GM18520 (cell line): ENCODE data around the gene ANXA4.
"Not testable (repeated sequence)": the region's sequence is repeated elsewhere in the genome, so short reads cannot be mapped to it uniquely, and the experiment has no call there.

ENCODE experiments used
- ATAC-seq: cut with Tn5 transposase; IDR thresholded peaks from one replicate; pipeline ENCODE4 v1.9.1; 2021; ENCODE audit not compliant: unreplicated experiment

ANXA4 gene

DNA sequence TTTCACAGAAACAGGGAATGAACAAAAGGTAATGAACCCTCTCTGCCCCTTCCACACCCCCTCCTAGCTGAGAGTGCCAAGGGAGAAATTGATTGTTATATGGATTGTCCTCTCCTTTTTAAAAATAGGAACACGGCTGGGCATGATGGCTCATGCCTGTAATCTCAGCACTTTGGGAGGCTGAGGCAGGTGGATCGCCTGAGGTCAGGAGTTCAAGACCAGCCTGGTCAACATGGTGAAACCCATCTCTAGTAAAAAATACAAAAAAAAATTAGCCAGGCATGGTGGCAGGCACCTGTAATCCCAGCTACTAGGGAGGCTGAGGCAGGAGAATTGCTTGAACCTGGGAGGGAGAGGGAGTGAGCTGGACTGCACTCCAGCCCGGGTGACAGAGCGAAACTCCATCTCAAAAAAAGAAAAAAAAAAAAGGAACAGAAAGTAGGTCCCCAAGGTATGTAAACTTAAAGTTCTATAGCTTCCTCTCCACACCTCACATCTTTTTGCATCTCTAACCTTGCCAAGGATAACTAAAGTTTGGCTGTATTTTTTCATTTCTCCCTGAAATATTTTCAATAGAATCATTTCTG is 60.9 kb downstream of the ANXA4 start:
- not testable (repeated sequence) for ATAC-seq

DNA sequence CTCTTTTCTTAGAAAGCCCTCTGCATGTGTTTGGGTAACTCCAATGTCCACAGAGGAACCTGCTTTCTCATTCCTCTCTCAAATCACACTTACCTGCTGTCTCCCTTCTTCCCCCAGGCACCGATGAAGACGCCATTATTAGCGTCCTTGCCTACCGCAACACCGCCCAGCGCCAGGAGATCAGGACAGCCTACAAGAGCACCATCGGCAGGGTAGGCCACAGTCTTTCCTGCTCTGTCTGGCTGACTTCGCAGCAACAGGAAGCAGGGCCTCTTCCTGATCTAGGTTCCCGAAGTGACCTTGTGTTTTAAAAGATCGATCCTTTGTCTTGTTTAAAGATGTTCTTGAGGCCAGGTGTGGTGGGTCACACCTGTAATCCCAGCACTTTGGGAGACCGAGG is 62.5 kb downstream of the ANXA4 start:
- ATAC-seq: no peak

DNA sequence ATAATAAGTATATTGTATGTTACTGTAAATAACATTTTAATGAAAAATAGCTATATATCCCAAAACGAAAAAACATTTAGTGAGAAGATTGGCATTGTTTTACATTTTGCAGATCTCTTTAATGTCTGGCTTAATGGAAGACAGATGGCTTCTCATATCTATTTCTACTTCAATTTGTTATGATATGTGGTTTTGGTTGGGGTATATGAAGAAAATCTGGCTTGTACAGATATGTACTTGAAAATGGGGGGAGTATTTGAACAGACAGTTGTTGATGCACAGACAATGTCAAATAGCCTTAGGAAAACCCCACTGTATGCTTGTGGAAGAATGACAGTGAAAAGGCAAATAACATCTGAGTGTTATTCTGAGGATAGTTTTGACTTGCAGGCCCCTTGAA is 64.0 kb downstream of the ANXA4 start:
- no peak for ATAC-seq

DNA sequence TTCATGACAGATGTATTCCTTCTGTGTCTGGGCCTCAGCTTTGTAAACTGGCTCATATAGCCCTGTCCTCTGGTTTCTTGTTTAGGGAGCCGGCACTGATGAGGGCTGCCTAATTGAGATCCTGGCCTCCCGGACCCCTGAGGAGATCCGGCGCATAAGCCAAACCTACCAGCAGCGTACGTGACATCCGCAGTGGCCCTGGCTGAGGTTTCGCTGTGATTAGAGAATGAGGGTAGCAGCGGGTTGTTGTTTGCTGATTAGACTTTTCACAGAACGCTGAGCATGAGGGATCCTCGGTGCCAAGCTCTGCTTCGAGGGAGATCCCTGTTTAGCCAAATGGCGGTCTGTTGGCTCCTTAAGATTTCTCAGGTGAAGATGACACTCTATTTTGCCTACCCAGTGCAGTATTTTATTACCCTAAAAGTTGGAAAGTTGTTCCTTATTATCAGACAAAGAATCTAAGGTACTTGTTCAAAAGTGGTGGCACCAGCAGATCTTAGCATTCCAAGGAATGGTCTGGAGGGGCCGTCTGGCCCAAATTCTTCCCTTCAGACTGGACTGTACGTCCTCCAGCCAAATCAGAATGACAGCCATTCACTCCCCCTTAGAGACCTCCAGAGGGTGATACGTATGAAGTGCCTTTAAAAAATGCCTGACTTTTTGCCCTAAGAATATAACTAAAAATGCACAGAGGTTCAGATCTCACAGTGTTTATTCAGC is 66.0 kb downstream of the ANXA4 start:
- ATAC-seq: no peak

DNA sequence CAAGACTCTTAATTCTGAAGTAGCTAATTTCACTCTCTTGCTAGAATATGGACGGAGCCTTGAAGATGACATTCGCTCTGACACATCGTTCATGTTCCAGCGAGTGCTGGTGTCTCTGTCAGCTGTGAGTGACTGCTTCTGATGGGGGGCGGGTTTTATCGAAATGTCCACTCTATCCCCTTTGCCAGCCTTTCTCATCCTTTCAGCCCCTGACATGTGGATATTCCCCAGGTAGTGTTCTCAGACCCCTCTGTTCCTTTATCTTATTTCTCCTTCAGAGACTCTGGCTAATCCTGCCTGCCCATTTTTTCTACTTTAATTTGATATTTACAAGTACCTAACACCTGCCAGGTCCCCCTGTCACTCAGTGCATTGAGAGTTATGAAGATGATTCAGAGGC is 68.6 kb downstream of the ANXA4 start:
- no peak for ATAC-seq

DNA sequence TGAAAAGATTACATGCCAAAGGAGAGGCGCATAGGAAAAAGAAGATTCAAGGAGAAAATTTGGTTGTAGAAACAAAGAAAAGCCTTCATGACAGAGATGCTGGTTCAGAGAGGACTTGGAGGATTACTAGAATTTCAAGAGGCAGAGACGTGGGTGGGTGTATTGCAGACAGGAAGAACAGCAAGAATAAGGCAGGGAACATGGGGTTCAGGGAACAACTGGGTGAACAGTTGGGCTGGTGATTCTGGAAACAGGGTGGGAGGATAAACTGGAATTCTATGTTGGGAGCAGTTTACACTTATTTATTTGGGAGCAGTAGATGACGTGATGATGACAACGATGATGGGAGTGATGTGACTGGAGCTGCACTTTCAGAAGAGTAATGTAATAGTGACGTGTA is 69.1 kb downstream of the ANXA4 start:
- ATAC-seq: no peak

DNA sequence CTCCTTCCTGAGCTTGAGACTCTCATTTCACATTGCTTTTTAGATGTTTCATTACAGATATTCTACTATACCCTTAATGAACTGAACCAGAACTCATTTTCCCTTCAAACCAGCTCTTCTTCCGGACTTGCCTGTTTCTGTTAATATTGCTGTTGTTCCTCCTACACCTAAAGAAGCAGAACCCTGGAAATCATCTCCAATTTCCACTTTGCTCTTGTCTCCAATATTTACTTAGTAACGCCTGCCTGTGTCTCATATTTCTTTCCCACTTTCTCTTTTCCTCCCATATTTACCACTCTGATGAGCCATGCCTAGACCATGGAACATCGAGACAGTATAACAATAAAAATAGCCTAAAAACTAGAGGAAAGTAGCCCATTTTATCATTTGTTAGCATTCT is 69.7 kb downstream of the ANXA4 start:
- ATAC-seq: no peak

DNA sequence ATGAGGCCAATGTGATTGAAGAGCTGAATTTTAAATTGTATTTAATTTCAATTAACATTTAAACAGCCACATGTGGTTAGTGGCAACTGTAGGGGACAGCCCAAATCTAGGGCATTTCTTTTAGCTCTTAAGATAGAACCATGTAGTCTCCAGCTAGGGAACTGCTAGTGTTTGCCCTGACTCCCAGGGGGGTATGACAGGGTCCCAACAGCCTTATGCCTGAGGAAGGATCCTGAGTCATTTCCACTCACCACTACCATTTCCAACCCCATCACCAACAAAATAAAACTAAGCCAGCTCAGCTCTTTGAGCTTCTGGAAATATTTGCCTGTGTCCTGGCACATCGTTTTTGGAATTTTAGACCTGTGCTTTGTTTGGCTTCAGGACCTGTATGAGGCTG is 73.8 kb downstream of the ANXA4 start:
- no peak for ATAC-seq

DNA sequence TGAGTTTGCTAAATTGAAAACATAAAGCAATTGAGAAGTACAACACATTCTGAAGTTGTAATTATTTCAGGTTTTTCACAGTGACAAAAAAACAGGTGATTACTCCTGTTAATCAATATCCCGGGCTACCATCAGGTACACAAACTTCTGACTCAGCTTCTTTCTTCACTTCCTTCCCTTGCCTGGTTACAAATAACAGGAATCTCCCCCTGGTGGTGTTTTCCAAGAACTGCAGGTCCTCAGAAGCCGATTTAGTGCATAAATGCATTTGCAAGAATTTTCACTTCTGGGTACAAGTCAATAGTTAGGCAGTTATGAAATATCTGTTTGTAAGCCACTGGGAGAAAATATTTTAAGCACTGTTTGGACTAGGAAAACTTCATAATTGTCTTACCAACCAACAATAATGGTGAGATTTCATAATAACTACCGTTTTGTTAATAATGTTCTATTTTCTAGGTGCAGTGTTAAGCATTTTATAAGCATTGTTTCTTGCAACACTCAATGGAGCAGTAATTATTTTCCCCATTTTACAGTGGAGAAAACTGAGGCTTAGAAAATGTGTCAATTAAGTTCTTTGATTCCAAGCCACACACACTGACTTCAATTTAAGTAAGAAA is 75.1 kb downstream of the ANXA4 start:
- no peak for ATAC-seq

DNA sequence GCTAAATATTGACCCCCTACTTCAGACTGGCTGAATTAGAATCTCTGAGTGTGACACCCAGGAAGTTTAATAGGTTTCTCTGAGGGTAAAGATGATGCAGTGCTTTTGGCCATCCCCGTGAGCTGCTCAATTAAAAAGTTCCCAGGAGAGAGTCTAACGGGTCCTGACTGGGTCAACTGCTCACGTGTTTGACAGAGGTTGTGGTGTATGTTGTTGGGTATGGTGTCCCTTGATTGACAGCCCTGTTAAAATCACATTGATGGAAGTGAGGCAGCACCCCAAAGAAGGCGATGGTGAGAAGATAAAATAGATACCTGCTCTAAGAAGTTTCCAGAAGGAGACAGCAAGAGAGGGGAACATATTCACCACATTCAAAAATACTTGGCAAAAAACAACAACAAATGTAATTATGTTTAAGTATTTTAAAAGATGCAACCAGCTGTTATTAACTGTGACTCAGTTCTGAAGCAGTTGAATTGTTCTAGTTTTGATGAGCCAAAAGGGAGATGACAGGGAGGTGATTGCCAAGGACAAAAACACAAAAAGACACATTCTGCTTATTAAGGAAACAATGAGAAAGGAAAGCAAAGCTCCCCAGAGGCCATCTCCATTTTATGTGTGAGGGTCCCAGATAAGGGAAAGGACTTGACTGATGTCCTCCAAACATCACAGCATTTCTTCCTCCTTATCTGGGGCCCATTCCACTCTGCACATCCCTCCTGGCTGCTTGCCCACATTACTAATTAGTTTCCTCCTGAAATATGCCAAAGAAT is 76.0 kb downstream of the ANXA4 start:
- ATAC-seq: no peak

DNA sequence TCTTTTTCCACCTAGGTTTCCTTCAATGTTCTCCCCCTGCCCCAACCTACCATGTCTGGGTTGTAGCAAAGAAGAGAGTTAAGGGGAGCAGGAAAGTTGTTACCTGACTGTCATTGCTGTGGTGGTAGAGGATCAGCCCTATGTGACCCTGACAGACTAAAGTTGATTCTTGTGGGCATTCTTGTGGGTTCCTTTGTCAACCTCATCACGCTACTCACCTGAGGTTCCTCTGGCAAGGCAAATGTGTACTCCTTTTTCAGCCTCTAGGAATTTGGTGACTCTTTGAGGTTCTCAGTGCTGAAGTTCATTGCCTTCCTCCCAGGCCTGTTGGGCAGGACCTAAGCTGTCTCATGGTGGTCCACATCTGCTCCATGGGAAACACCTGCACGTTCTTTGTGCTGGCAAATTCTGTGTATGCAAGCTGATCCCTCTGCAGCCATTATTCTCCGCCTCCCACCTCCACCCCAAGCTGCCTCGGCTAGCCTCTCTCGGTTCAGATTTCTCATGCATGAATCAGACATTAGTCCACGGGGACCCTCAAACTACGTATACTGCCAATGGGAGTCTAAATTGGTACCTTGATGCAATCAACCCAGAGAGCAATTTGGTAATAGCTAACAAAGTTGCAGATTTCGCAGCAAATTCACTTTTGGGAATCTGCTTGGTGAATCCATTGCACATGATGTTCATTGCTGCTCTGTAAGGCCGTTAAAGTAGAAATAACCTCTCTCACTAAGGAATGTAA is 86.0 kb downstream of the ANXA4 start:
- ATAC-seq: no peak

DNA sequence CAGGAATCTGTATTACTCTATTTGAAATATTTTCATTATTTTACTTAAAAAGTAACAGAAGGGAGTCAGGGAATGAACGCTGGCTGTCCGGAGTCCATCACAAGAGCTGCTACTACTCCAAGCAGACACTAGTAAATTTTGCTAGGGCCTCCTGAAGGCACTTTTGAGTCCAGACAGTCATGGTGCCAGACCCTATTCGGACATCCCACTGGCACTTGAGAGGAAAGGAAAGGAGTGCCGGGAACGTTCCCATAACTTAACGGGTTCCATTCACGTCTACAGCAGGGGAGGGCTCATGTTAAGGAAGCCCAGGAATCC is 87.0 kb downstream of the ANXA4 start:
- ATAC-seq: no peak

DNA sequence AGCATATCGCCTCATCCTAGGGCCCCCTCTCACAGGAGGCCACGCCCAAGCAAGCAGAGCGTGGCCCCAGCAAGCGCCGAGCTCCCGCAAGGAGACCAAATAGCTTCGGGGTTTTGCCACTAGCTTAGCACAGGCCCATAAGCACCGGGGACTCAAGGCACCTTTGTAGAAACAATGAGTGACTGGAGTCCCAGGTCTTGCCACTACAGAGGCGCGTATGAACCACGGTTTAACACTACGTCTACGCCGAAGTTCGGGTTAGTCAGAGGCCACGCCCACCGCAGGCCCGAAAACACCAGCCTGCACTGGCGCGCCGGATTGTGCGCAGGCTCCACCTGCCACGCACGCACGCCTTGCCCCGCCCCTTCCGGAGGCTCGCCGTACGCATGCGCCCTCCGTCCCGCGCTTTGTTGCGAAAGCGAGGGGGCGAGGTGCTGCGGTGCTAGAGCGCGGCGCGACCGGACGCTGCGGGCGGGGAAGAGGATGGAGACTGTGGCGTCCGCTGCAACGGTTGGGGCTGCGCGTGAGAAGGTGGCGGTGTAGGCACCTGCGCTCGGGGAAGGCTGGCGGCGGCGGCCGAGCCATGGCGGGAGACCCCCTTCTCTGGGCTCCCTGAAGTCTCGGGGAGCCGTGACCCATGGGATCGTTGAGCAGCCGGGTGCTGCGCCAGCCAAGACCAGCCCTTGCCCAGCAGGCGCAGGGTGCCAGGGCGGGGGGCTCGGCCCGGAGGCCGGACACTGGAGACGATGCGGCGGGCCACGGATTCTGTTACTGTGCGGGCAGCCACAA is 87.5 kb downstream of the ANXA4 start, which contains the start of gene GMCL1:
Gene GMCL1, plus strand, starts transcription at position 405 of the 789 bp plus-strand sequence. Its CDS starts 233 bp downstream, at position 638.
- ATAC-seq: peak; percentile 86

DNA sequence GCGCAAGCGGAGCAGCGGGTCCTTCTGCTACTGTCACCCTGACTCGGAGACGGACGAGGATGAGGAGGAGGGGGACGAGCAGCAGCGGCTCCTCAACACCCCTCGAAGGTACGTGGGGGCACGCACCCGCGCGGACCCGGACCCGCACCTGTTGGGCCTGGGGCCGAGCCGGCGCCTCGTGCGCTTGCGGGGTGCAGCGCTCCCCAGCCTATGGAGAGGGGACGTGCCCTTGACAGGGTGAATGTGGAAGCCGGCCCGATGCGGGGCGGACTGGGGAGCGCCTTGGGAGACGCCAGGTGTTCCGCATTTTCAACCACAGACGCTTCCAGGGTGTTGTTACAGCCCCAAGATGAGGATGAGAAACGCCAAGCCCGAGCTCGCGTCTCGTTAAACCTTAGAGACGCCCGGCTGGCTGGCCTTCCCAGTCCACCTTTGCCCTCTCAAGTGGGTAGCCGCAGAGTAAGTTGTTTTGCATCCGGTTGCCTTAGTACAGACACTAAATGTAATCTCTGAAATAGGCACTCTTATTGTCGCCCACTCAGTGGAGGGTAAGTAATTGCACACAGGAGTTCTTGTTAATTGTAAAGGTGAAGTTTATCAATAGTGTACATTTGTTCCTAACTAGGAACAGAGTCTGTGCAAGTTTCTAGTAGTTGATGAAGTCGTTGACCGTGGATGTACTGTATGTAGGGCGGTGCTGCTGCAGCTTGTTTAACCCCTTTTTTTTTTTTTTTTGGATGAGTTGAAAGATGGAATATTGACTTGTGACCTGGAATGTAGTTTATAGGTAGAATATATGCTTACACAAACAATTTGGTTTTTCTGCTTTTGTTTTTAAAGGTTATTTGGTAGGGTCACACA is 88.3 kb downstream of the ANXA4 start:
- ATAC-seq: peak; percentile 13

DNA sequence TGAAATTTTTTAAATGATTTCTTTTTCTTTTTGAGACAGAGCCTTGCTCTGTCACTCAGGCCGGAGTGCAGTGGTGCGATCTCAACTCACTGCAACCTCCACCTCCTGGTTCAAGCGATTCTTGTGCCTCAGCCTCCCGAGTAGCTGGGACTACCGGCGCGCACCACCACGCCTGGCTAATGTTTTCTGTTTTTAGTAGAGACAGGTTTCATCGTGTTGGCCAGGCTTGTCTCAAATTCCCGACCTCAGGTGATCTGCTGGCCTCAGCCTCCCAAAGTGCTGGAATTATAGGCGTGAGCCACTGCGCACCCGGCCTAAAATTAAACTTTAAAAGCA is 88.9 kb downstream of the ANXA4 start:
- ATAC-seq: not testable (repeated sequence)

DNA sequence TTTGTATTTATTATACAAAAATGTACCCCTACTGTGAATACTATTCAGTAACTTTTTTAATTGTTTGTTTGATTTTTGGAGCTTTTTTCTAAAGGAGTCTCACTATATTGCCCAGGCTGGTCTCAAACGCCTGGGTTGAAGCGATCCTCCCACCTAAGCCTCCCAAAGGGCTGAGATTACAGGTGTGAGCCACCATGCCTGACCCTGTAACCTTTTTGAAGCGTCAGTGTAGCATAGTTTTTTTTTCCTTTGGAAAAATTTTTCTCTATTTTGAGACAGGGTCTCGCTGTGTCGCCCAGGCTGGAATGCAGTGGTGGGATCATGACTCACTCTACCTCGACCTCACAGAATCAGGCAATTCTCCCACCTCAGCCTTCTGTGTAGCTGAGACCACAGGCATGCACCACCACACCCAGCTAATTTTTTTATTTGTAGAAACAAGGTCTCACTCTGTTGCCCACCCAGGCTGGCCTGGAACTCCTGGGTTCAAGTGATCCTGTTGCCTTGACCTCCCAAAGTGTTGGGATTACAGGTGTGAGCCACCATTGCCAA is 89.5 kb downstream of the ANXA4 start:
- ATAC-seq: no peak

DNA sequence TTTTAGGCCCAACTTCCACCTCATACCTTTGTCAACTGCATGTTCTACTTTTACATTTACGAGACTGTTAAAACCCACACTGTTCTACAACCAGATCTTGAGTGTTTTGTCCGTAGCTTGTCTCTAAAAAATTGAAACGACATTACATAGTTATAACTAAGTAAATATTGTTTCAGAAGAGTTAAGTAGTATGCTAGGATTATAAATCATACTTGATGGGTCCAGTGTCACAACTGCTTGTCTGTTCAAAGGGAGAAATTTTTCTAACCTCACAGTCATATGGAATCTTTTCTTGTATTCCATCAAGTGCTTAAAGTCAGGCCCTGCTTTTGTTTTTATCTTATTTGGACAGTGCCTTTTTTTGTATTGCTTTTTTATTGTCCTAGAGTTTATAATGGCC is 91.8 kb downstream of the ANXA4 start:
- ATAC-seq: no peak

DNA sequence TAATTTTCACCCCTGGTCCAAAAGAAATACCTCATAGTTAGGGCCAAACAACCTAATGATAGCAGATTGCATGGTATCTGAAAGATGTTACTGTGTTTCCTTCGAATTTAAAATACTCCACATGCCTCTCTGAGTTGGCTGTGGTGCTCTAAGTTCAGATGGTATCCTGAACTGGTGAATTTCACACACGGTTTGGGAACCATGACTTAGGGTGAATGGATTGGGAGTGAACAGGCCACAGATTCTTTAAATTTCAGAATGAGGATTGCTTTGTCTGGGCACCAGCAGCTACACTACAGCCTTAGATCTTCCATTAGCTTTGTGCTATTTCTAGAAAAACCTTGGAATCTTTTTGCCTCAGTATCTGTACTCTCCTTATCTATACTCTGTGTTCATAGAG is 93.7 kb downstream of the ANXA4 start:
- ATAC-seq: no peak

DNA sequence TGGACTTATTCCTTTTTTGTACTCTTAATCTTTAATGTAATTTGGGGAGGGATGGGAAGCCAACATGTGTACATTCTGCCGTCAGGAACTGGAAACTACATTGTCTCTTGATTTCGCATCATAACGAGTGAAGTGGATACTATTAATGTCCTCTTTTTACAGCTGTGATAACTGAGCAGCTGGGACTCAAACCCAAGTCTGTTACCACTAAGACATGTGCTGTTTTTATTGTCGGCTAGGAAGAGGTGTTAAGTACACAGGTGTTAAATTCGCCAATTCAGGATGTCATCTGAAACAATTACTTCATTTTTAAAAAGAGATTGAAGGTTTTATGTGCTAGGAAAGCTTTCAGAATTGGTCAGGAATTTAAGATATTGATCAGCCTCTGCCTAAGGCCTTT is 94.4 kb downstream of the ANXA4 start:
- ATAC-seq: no peak
